PC-9 (cell line): Measurements from ENCODE around the gene ZNF438.

Experiments used
- CTCF ChIP-seq: fragments of 200-600 bp; sonication (generic); conservative IDR thresholded peaks from 2 replicates; pipeline ENCODE4 v1.6.1; 2017; ENCODE audit warnings: mixed run types, antibody characterized with exemption, mild to moderate bottlenecking, moderate library complexity
- EZH2 ChIP-seq: fragments of 200-600 bp; sonication (generic); IDR thresholded peaks from 2 replicates; pipeline ENCODE4 v1.8.0; 2017; ENCODE audit warnings: antibody characterized with exemption, low read depth

- TF ChIP-seq CTCF (no peak), EZH2 (no peak)
These were observed 212.8 kb downstream of the ZNF438 start for GRCh38 chr10:30818854-30819253.
